Measurements from ENCODE around the gene KCTD20. TPM values are rescaled to one million over a fixed set of nuclear protein-coding genes. Genes with fewer than 3 reads are reported as not detected.
A peak's percentile ranks its signal among the peaks of the same experiment; 100 is the strongest.

KCTD20 gene
- total and polyA plus RNA-seq, 9 of the 15 experiments (the other 6 are each of a cell fraction or from before 2014, with no cell fraction given), result 28.9 to 160 (median 70.6) TPM

DNA sequence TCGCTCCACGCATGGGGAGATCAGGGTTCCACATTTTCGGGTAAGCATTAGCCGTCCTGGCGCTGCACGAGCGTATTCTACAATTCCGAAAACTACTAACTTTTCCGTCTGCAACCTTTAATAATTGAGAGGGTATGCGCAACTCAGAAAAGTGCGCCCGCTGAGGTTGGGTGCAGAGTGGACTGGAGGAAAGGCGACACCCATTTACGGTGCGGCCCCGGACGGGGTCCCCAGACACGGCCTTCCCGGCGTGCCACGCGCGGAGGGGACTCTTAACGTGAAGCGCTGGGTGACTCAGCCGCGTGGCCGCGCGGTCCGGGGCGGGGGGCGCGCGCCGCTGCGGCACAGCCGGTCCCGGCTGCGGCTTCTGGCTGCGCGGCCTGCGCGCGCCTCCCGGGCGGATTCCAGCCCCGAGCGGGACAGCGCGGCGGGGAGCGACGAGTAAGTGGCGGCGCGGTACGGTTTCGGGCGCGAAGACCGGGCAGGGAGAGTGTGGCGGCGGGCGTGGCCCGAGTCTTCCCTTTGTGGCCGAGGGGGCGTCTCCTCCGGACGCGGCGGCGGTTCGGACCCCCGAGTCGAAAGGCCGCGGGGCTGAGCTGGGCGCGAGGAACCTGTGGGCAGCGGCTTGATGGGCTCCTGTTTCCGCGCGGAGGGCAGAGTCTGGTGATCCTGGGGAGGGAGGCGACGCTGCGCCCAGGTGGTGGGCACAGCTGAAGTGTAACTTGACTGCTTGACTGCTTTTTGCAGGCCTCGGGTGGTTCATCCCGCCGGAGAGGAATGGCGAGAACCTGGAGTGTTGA lies at the start of gene KCTD20, which contains the start of gene PXT1 (continued):
- TF ChIP-seq, protein P1, sequence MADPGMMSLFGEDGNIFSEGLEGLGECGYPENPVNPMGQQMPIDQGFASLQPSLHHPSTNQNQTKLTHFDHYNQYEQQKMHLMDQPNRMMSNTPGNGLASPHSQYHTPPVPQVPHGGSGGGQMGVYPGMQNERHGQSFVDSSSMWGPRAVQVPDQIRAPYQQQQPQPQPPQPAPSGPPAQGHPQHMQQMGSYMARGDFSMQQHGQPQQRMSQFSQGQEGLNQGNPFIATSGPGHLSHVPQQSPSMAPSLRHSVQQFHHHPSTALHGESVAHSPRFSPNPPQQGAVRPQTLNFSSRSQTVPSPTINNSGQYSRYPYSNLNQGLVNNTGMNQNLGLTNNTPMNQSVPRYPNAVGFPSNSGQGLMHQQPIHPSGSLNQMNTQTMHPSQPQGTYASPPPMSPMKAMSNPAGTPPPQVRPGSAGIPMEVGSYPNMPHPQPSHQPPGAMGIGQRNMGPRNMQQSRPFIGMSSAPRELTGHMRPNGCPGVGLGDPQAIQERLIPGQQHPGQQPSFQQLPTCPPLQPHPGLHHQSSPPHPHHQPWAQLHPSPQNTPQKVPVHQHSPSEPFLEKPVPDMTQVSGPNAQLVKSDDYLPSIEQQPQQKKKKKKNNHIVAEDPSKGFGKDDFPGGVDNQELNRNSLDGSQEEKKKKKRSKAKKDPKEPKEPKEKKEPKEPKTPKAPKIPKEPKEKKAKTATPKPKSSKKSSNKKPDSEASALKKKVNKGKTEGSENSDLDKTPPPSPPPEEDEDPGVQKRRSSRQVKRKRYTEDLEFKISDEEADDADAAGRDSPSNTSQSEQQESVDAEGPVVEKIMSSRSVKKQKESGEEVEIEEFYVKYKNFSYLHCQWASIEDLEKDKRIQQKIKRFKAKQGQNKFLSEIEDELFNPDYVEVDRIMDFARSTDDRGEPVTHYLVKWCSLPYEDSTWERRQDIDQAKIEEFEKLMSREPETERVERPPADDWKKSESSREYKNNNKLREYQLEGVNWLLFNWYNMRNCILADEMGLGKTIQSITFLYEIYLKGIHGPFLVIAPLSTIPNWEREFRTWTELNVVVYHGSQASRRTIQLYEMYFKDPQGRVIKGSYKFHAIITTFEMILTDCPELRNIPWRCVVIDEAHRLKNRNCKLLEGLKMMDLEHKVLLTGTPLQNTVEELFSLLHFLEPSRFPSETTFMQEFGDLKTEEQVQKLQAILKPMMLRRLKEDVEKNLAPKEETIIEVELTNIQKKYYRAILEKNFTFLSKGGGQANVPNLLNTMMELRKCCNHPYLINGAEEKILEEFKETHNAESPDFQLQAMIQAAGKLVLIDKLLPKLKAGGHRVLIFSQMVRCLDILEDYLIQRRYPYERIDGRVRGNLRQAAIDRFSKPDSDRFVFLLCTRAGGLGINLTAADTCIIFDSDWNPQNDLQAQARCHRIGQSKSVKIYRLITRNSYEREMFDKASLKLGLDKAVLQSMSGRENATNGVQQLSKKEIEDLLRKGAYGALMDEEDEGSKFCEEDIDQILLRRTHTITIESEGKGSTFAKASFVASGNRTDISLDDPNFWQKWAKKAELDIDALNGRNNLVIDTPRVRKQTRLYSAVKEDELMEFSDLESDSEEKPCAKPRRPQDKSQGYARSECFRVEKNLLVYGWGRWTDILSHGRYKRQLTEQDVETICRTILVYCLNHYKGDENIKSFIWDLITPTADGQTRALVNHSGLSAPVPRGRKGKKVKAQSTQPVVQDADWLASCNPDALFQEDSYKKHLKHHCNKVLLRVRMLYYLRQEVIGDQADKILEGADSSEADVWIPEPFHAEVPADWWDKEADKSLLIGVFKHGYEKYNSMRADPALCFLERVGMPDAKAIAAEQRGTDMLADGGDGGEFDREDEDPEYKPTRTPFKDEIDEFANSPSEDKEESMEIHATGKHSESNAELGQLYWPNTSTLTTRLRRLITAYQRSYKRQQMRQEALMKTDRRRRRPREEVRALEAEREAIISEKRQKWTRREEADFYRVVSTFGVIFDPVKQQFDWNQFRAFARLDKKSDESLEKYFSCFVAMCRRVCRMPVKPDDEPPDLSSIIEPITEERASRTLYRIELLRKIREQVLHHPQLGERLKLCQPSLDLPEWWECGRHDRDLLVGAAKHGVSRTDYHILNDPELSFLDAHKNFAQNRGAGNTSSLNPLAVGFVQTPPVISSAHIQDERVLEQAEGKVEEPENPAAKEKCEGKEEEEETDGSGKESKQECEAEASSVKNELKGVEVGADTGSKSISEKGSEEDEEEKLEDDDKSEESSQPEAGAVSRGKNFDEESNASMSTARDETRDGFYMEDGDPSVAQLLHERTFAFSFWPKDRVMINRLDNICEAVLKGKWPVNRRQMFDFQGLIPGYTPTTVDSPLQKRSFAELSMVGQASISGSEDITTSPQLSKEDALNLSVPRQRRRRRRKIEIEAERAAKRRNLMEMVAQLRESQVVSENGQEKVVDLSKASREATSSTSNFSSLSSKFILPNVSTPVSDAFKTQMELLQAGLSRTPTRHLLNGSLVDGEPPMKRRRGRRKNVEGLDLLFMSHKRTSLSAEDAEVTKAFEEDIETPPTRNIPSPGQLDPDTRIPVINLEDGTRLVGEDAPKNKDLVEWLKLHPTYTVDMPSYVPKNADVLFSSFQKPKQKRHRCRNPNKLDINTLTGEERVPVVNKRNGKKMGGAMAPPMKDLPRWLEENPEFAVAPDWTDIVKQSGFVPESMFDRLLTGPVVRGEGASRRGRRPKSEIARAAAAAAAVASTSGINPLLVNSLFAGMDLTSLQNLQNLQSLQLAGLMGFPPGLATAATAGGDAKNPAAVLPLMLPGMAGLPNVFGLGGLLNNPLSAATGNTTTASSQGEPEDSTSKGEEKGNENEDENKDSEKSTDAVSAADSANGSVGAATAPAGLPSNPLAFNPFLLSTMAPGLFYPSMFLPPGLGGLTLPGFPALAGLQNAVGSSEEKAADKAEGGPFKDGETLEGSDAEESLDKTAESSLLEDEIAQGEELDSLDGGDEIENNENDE (IDR thresholded peaks at IDR 0.05; ENCODE audit: low read depth, low read length), result no peak
- TF ChIP-seq POLR2H (tag; IDR thresholded peaks at IDR 0.05; ENCODE audit: low read depth), result peak; percentile 86
- no peak for TF ChIP-seq CBX8 (IDR thresholded peaks at IDR 0.05; ENCODE audit: borderline replicate concordance, extremely low read depth, low read depth, low read length, poor library complexity, severe bottlenecking)
- no peak for TF ChIP-seq THRAP3 (IDR thresholded peaks at IDR 0.05; ENCODE audit: borderline replicate concordance)
- no peak for TF ChIP-seq POLR3A (IDR thresholded peaks at IDR 0.05; ENCODE audit: borderline replicate concordance, extremely low read depth, insufficient read depth, insufficient read length)
- TF ChIP-seq FOSL1 (tag; conservative IDR thresholded peaks at IDR 0.05), result peak; percentile 100
- TF ChIP-seq ZNF224 (CRISPR knock-in tag; IDR thresholded peaks at IDR 0.05), result no peak
- TF ChIP-seq JUNB (CRISPR knock-in tag; conservative IDR thresholded peaks at IDR 0.05), result peak; percentile 81
- TF ChIP-seq, protein P2, sequence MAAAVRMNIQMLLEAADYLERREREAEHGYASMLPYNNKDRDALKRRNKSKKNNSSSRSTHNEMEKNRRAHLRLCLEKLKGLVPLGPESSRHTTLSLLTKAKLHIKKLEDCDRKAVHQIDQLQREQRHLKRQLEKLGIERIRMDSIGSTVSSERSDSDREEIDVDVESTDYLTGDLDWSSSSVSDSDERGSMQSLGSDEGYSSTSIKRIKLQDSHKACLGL (CRISPR knock-in tag; IDR thresholded peaks at IDR 0.05; ENCODE audit: borderline replicate concordance, poor library complexity, severe bottlenecking), result peak; percentile 22
- peak in 1 of 2 experiments; percentile 74; a peak in 2 of 4 replicates for TF ChIP-seq TBL1XR1 (IDR thresholded peaks at IDR 0.05; ENCODE audit: low read length in 2 of 2)
- TF ChIP-seq, protein P3, sequence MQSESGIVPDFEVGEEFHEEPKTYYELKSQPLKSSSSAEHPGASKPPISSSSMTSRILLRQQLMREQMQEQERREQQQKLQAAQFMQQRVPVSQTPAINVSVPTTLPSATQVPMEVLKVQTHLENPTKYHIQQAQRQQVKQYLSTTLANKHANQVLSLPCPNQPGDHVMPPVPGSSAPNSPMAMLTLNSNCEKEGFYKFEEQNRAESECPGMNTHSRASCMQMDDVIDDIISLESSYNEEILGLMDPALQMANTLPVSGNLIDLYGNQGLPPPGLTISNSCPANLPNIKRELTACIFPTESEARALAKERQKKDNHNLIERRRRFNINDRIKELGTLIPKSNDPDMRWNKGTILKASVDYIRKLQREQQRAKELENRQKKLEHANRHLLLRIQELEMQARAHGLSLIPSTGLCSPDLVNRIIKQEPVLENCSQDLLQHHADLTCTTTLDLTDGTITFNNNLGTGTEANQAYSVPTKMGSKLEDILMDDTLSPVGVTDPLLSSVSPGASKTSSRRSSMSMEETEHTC (IDR thresholded peaks at IDR 0.05), result no peak
- TF ChIP-seq NCOA4 (IDR thresholded peaks at IDR 0.05; ENCODE audit: partially characterized antibody), result no peak
- TF ChIP-seq RBM25 (IDR thresholded peaks at IDR 0.05; ENCODE audit: low read depth, low read length, severe bottlenecking), result peak; percentile 30
